GM10847 (cell line): ENCODE data around the gene PCSK6.

Source experiments
- POLR2A ChIP-seq: IDR thresholded peaks from 2 replicates; pipeline ENCODE4 v1.6.1; 2011; ENCODE audit not compliant: insufficient read length; ENCODE audit errors: extremely low read depth

PCSK6 gene

GRCh38 chr15:101294731-101295606 lies 194.5 kb downstream of the PCSK6 start, which contains the start of gene SNRPA1:
Gene SNRPA1 (minus strand): TSS chr15:101295248. CDS start chr15:101295178, 70 bp downstream.
- TF ChIP-seq POLR2A: peak; percentile 84

GRCh38 chr15:101293122-101293521 lies 196.4 kb downstream of the PCSK6 start:
- TF ChIP-seq POLR2A: no peak

GRCh38 chr15:101288905-101289513 lies 200.5 kb downstream of the PCSK6 start:
- no peak for TF ChIP-seq POLR2A

GRCh38 chr15:101286471-101287114 lies 202.9 kb downstream of the PCSK6 start:
- TF ChIP-seq POLR2A: no peak

- no peak for TF ChIP-seq POLR2A
These were observed 205.6 kb downstream of the PCSK6 start for GRCh38 chr15:101283931-101284330.

- no peak for TF ChIP-seq POLR2A
These were observed 209.5 kb downstream of the PCSK6 start for GRCh38 chr15:101280007-101280406.

- no peak for TF ChIP-seq POLR2A
These were observed 211.5 kb downstream of the PCSK6 start for GRCh38 chr15:101277943-101278564.

- TF ChIP-seq POLR2A: peak; percentile 61
These were observed 212.3 kb downstream of the PCSK6 start, which contains the start of gene SELENOS for GRCh38 chr15:101277038-101277822. Gene SELENOS (minus strand): TSS chr15:101277485. CDS start chr15:101277417, 68 bp downstream.

GRCh38 chr15:101276501-101277037 lies 212.9 kb downstream of the PCSK6 start:
- no peak for TF ChIP-seq POLR2A

- no peak for TF ChIP-seq POLR2A
These were observed 214.5 kb downstream of the PCSK6 start for GRCh38 chr15:101275018-101275417.

- TF ChIP-seq POLR2A: no peak
These were observed 216.0 kb downstream of the PCSK6 start for GRCh38 chr15:101273534-101273933.

GRCh38 chr15:101272584-101272983 lies 216.9 kb downstream of the PCSK6 start:
- TF ChIP-seq POLR2A: no peak

GRCh38 chr15:101269479-101270223 lies 219.9 kb downstream of the PCSK6 start:
- TF ChIP-seq POLR2A: no peak

- no peak for TF ChIP-seq POLR2A
These were observed 222.0 kb downstream of the PCSK6 start for GRCh38 chr15:101267320-101268104.
